NOMO-1 (cell line): ENCODE results near the gene SNAI3.

Source experiments
- DNase-seq, 2 experiments: peaks; one replicate each; lab custom pipeline; 2025; ENCODE audit not compliant: unreplicated experiment in 2 of 2; lab: John Stamatoyannopoulos, UW

Gene SNAI3

DNA sequence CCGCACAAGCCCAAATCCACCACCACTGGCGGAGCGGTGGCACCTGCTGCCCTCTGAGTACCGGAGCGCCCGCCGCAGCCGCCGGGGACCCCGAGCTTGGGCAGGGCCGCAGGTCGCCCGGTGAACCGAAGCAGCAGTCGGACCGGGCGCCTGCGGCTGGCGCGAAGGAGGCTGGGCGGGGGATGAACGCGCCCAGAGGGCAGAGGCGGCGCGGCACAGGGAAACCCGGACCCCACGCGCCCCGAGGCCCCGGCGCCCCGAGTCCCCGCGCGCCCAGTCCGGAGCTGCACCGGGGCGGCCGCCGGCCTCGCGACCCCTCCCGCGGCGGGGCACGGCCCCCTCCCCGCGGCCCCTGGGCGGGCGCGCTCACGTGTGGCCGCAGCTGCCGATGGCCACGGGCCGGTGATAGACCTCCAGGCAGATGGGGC, 19.5 kb upstream of the SNAI3 start:
- no peak for DNase-seq

- DNase-seq, result peak; percentile 57 to 62
Observed at GRCh38 chr16:88705076-88705684, 18.9 kb upstream of the SNAI3 start.

DNA sequence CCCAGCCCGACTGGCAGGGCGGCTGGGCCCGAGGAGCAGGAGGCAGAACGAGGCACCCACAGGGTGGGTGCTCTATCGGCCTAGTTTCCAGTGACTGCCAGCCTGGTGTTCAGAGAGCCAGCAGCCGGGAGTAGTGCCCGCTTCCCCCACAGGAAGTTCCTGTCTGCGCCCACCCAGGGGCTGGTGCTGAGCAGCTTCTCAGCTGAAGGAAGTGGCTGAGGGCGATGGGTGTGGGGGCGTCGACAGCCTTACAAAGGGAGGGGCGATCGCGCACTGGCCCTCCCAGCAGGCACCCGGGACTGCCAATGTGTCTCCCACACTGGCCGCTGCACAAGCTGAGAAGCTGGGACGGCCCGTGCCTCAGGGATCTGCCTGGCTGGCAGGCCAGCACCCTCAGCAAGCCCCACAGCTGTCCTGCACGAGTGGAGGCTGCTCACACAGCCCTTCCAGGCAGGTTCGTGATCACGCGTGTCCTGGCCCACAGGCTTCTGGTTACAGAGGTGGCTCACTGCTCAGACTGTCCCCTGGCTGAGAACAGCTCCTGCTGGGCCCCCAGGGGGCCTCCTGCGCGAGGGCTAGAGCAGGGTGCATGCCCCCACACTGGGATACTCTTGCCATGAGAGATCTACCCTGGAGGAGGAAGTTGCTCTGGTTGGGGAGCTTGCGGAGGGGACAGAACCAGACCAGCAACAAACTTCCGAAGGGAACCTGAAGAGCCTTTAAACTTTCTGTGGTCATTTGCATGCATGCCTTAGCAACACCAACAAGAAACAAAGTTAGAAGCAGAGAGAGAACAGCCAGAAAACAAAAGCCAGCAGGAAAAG, 17.4 kb upstream of the SNAI3 start:
- peak; percentile 61 to 65 for DNase-seq

DNA sequence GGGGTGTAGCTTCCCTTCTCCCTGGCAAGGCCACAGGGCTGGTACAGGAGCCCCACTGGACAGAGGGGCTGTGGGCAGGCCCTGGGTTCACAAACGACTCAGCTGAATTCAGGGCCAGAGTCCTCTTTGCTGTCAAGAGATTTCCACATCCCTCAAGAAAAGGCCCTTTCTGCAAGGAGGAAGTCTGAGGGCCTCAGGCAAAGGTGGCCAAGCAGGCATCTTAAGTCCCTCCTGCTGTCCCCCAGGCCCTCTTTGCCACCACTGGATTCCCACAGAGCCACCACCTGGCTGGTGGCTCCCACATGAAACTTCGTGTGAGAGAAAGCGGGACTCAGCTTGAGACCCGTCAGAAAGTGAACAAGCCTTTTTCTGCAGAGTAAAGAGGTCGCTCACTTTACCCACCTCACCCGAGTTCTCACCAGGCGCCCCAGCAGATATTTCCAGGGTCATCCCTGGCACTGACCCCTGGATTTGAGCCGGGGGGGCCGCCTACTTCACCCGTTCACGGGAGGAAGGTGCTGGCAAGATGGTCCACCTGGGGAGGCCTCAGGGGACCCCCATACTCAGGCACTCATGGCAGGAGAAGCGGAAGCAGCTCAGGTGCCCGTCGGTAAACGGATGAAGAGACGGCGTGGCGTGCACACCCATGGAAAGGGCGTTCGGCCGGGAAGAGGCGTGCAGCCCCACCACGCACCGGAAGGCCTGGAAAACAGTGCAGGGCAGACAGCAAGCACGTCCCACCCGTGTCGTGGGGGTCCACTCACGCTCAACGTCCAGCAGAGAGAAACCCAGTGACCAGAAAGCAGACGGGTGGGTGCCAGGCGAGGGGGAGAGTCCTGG, 16.3 kb upstream of the SNAI3 start:
- DNase-seq, result peak; percentile 43 to 66

- DNase-seq, result no peak
Observed at GRCh38 chr16:88701581-88702370, 15.5 kb upstream of the SNAI3 start.

DNA sequence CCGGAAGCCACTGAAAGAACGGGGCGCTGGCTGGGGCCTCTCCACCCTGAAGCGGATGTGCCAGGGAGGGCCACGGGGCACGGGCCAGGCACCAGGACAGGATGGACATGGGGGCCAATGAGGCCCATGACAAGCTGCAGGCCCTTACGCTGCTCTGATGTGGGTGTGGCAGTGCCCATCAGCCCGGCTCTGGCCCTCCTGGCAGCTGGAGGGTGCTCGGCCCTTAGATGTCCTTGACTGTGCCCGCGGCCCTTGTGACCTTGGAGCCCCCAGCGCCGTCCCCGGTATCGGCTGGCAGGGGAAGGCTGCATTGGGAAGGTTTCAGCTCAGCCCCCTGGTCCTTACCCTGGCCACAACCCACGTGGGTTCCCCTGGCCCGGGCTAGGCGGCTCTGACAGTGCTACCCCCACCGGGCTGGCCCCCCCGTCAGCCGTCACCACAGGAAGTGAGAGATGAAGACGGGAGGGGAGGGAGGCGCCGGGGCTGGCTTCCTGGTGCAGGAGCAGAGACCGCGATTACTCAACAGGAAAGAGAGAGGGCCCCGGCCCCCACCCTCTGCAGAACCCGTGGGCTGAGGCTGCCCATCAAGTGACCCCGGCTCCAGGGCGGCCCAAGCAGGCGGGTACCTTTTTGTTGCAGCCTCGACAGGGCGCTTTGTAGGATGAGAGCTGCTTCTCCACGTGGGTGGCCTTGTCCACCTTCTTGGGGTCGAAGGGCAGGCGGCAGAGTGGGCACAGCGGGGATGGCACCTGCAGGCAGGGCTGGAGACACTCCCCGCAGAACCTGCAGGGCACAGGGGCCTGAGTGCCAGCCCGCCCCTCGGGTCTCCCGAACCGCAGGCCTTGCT, 14.6 kb upstream of the SNAI3 start:
- DNase-seq, result peak; percentile 97 to 98

DNA sequence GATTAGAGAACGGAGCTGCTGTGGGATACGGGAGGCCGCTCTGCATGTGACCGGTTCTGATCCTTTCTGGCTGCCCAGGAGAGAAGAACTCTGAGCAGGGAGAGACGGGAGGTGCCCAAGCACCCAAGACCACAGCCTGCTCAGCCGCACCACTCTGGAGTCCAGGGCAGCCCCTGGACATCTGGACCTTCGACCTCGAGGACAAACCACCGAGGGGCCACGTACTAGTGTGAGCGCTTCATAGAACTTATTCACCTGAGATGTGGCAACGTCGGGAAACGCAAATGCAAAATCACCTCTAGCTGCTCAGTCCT, 14.0 kb upstream of the SNAI3 start:
- DNase-seq, result no peak

GRCh38 chr16:88699180-88699579, 12.9 kb upstream of the SNAI3 start:
- DNase-seq, result no peak

GRCh38 chr16:88698646-88699045, 12.3 kb upstream of the SNAI3 start:
- no peak for DNase-seq

DNA sequence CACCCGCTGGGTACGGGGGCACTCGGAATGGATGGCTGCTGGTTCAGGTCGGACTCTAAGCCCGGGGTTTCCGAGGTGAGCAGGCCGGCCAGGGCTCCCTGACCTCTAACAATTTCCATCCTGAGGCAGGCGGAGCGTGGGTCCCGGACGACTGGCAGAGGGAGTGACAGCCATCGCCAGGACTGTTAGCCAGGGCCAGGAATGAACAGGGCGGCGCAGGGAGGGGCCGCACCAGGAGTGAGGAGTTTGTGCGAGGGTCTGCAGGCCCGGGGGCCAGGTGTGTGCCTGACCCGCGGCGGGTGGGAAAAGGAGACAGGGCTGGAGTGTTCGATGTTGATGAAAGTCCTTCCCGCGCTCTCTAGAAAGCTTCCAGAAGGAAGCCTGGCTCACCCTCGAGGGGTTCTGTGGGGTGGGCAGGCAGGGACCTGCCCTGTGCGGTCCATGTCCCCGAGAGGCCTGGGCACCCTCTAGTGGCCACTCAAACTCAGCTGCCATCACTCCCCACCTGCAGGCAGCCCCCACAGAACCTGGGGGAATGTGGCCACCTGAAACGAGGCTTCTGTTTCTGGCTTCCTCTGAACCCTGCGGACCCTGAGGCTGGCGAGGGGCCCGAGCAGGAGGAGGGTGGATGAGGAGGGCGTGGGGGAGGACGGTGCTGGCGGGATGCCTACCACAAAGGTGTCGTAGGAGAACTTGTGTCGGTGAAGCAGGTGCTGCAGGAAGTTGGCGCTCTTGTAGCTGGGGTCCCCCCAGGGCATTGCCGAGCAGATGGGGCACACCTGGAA, 11.7 kb upstream of the SNAI3 start:
- no peak for DNase-seq

- DNase-seq, result no peak
Observed at GRCh38 chr16:88697116-88697830, 11.0 kb upstream of the SNAI3 start.

DNA sequence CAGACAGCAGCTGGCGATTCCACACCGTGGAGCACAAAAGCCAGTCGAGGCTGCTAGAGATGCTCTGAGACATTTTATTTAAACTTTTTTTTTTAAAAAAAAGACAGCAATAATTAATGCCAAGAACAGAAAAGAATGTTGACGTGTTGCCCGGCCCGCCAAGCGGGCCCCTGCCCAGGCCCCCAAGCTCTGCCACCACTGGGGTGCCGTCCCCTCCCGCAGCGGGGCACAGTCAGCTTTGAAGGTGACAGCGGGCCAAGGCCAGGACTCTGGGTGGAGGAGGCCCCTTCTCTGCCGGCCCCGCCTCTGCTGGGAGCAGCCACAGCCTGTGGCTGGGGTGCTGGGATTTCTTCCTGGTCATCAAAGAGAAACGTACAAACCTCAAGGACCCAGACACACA, 10.1 kb upstream of the SNAI3 start:
- no peak for DNase-seq

- no peak for DNase-seq
Observed at GRCh38 chr16:88695753-88696152, 9.4 kb upstream of the SNAI3 start.

DNA sequence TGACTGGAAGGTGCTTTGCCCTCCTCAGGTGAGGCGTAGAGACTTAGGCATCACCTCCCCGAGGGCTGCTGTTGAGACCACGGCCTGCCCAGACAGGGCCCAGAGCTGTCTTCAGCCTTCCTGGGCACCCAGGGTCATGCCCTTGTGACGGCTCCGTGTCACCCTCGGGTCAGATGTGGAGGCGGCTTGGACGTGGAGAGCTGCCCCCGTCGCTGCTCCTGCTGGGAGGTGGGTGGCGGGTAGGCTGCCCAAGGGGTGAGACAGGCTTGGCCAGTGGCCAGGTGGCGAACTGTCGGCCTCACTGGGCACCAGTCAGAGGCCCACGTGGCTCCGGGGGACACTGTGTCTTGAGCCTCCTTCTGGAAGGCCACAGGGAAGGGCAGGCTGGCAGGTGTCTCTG, 8.9 kb upstream of the SNAI3 start:
- DNase-seq, result no peak

DNA sequence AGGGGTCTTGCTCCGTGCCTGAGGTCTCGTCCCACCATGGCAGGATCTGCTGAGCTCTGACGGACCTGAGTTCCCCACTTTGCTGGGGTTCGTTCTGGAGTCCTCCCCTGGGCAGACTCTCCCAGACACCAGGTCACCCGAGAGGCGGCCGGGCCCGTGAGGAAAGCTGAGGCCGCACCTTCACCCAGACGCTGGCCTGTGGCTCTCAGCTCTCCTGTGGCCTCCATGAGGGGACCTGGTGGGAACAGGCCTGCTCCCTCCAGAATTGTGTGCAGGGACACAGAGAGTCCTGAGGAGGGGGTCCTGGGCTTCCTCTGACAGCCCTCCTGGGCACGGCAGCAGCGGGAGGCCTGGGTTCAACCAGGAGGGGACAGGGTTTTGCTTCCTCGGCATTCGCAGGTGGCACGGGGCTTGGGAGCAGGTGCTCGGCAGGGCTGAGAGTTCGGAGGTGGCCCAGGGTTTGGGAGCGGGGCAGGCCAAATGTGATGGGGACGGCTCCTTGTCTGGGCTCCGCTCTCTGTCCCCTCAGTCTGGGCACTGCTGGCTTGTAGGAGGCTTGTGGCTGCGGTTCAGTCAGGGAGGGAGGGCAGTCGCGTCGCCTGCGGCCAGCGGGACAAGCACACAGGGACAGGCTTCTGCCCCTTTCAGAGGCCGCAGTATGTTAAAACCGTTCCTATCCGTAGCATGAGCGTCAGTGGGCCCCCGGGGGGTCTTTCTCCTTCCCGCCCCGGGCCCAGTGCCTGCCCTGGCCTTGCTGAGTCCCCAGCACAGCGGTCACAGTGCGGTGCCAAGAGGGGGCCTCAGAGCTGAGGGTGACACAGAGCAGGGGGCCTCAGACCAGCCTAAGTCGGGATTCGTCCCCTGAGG, 8.1 kb upstream of the SNAI3 start:
- DNase-seq, result no peak

- no peak for DNase-seq
Observed at GRCh38 chr16:88693420-88694177, 7.3 kb upstream of the SNAI3 start.

DNA sequence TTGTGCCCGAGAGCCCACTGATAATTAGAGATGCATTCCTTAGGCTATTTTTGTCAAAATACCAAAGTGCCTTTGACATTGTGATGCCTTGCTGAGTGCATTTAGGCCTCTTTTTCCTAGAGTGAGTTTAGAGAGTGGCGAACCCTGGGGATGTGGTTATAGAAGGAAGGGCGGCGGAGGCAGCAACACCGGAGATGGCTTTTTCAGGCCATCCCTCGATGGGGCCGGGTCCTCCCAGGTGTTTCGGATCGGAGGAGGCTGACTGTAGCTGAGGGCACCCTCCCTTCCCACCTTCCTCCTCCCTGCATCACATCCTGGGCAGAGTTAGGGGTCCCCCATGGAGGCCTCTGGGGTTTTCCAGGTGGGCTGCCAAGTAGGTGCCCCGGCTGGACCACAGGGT, 6.6 kb upstream of the SNAI3 start:
- no peak for DNase-seq
